T-helper 1 cell treated with Interleukin-12 subunit alpha and Interleukin-12 subunit beta and Interleukin-4 antibody, amounts not matched to agents 30 ng/mL and 1 ng/mL, for 36 hours (primary cell): ENCODE results near the gene TANC1. TPM values are rescaled to one million over a fixed set of nuclear protein-coding genes. Genes with fewer than 3 reads are reported as not detected.

Experiments
- intact Hi-C: fragments of 100-400 bp; cut with micrococcal nuclease; formaldehyde crosslinking; loops from one replicate; pipeline ENCODE4 v1.15.1; 2024
- total RNA-seq: library from RNA; stranded (reverse); gene quantifications from 2 replicates; pipeline ENCODE4 v1.2.3, GENCODE V29; 2022

Gene TANC1
- 0.51 and 0.64 TPM in 2 replicates for total RNA-seq

- intact Hi-C loops = loop anchor here (2.0 kb wide), 1 partner anchor 742 kb away; no protein-coding TSS in a partner anchor
Observed at GRCh38 chr2:158968396-158969161, at the start of gene TANC1. Gene TANC1, plus strand, starts transcription at chr2:158968640. Its CDS starts 97,271 bp downstream, at chr2:159065911.

DNA sequence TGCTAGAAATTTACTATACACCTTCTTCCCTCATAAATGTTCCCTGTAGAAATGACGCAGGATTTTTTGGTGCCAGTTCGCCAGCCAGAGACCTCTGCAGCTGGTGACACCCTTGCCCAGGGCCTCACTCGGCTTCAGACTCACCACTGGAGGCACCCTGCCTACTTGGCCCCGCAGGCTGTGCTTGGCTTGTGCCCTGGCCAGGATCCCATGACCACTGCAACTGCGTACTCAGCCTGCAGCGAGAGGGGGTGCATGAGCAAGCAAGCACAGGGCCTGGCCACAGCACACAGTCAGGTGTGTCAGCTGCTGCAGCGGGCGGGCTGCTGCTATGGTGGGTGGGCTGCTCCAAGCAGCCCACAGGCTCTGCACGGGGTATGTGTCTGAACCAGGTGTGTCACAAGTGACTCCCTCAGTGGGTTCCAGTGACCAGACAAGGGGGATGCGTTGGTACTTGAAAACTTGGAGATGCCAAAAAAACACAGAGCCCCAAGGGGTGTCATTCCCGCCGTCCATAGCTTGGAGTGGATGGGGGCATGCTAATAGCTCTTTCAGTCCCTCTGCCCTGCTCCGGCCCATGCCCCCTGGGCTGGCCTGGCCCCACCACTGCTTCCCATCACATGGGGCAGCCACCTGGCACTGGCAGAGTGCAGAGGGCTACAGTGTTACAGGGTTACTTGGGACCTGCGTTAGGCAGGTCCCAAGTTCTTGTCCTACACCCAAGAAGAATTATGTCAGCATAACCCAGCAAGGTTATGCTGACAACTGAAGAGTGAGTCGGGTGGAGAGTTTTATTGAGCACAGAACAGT is 46.6 kb upstream of the TANC1 start:
- intact Hi-C loops = no loop called here

GRCh38 chr2:158922601-158923000 is 45.8 kb upstream of the TANC1 start:
- intact Hi-C loops = no loop called here

- intact Hi-C loops = no loop called here
Observed at GRCh38 chr2:158923180-158923594, 45.3 kb upstream of the TANC1 start.

DNA sequence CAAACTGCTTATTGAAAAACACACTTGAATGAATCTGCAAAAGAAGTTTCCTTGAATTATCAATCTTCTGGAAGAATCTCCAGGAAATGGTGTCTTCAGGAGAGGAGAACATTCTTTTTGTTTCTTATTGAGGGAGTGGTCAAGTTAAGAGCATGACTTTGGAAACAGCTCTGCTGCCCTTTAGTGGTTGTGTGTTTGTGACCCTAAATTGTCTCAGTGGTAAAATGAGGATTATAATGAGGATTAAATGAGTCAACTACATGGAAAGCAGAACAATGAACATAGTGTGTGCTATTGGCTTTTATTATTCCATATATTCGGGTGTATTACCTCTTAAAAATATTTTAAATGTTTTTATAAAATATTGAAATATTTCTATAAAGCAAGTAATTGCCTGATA is 44.8 kb upstream of the TANC1 start:
- intact Hi-C loops = no loop called here

DNA sequence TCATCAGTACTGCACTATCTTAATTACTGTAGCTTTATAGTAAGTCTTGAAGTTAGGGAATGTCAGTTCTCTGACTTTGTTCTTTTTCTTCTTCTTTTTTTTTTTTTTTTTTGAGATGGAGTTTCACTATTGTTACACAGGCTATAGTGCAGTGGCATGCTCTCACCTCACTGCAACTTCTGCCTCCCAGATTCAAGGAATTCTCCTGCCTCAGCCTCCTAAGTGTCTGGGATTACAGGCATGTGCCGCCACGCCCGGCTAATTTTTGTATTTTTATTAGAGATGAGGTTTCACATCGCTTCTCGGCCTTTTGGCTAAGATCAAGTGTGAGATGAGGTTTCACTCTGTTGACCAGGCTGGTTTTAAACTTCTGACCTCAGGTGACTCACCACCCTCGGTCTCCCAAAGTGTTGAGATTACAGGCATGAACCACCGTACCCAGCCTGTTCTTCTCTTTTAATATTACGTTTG is 41.9 kb upstream of the TANC1 start:
- intact Hi-C loops = no loop called here

GRCh38 chr2:158928515-158928914 is 39.9 kb upstream of the TANC1 start:
- intact Hi-C loops = no loop called here

- intact Hi-C loops = no loop called here
Observed at GRCh38 chr2:158928965-158929364, 39.5 kb upstream of the TANC1 start.

GRCh38 chr2:158931572-158931971 is 36.9 kb upstream of the TANC1 start:
- intact Hi-C loops = no loop called here

DNA sequence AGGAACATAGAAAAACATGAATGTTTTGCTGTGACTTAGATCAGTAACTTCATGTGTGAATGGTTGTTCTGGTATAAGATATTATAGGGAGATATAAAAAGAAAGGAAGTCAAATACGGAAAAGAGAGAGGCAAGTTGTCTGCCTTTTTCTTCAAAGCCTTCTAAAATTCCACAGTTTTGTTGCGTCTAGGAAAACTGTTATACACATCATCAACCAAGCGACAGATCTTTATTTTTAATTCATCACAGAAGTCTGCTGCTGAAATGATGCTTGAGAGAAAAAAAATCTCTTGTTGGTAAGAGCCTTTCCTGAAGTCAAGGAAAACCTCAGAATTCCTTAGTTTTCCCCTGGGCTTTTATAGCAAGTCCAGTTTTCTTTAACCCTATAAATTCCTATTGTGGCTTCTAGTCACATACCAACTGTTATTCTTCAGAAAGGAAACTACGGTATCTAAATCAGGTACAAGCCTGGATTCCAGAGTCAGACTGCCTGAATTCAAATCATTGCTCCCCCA is 36.3 kb upstream of the TANC1 start:
- intact Hi-C loops = no loop called here

DNA sequence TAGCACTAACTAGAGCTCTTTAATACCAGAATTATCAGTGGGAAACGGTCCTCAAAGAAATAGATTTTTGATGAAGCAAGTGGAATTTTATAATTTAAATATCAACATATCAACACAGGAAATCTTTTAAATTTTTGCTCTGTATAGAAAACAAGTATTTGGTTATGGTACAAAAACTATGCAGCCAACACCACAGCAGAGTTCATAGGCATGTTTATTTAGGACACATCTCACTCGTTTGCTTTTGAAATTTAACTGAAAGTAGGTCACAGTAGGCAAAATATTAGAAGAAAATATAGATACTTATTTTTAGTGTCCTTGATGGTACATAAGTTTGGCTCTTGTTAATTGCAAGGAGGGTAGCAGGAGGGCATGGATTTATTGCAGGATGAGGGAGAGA is 34.3 kb upstream of the TANC1 start:
- intact Hi-C loops = no loop called here

- intact Hi-C loops = no loop called here
Observed at GRCh38 chr2:158935617-158936016, 32.8 kb upstream of the TANC1 start.

GRCh38 chr2:158936978-158937377 is 31.5 kb upstream of the TANC1 start:
- intact Hi-C loops = no loop called here

DNA sequence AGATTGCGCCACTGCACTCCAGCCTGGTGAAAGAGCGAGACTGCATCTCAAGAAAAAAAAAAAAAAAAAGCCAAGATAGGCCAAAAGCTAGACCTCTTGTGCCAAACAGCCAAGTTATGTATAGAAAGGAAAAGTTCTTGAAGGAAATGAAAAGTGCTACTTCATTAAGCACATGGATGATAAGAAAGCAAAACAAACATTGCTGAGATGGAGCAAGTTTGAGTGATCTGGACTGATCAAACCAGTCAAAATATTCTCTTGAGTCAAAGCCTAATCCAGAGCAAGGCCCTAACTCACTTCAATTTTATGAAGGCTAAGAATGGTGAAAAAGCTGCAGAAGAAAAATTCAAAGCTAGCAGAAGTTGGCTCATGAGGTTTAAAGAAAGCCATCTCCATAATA is 28.1 kb upstream of the TANC1 start:
- intact Hi-C loops = no loop called here

GRCh38 chr2:158943973-158944372 is 24.5 kb upstream of the TANC1 start:
- intact Hi-C loops = no loop called here

- intact Hi-C loops = no loop called here
Observed at GRCh38 chr2:158948964-158949699, 19.3 kb upstream of the TANC1 start.

DNA sequence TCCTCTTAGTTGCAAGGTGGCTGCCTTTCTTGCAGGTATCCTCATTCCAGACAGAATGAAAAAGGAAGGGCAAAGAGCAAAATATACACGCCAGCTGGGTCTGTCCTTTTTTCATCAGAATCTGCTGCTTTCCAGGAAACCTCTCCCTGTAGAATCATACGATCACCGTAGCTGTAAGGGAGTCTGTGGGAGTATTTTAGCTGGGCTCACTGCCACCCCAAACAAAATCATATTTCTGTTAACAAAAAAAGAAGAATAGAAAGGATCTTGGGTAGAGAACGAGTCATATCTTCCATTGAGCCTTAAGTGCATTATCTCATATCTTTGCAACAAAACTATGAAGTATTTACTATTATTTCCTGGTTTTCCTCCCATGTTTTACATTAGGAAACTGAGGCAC is 15.0 kb upstream of the TANC1 start:
- intact Hi-C loops = no loop called here

DNA sequence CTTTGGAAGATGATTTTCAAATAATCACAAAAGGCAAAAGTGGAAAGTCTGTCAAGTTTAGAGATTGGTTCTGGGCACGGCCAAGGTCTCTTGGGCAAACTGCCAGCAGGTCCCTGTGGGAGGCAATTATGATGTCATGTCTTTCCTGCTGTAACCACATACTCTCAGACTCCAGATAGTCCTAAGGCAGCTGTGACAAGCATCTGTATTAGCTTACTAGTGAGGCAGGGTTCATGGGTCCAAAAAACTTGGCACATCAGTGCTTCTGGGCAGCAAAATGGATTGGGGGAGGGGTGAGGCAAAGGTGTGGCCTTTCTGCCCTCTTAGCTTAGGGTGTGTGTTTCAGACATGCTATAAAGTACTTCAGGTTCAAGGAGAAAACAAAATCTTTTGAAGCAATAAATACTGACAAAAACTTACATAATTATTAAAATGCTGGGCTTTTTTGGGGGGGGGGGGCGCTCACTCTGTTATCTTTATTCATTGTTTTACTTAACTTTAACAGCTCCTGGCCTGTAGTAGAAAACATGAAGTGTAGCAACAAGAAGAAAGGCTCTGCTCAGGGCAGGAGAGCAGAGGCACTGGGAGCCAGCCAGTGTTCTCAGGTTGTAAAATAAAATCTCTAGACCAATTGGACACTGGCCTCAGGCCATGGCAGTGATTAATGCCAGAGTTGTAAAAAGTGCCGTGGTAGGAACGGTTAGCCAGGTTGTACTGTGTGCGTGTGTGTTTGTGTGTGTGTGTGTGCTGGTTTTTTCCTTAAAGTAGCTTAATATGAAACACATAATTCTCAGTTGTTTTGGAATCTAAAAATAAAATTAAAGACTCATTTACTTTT is 14.3 kb upstream of the TANC1 start:
- intact Hi-C loops = no loop called here

DNA sequence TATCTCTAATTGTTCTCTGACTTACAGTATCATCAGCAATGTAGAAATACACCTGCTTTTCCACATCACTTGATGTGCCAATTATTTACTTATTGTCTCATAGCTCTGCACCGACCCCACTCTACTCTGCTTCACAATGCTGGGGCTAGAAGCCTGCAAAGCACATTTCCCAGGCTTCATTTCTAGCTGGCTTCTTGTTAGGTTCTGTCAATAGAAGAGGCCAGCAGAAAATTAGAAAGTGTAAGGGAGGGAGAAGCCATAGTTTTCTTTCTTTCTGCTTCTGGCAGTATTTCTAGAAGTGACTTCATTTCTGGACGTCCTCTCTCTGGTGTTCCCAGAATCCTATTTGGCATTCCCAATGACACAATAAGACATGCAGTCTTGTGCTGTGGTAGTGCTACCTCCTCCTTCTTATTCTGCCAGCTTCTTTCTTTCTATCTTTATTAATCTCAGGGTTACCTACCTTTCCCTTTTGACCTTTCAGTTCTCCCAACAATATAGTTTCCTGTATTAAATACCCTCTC is 12.5 kb upstream of the TANC1 start:
- intact Hi-C loops = no loop called here

GRCh38 chr2:158958365-158958764 is 10.1 kb upstream of the TANC1 start:
- intact Hi-C loops = no loop called here
